Measurements from ENCODE around the gene TTC7B. TPM values are rescaled to one million over a fixed set of nuclear protein-coding genes. Genes with fewer than 3 reads are reported as not detected.

The TTC7B gene
- total RNA-seq, 1 experiment from 2014 or later, result 40.9 TPM

DNA sequence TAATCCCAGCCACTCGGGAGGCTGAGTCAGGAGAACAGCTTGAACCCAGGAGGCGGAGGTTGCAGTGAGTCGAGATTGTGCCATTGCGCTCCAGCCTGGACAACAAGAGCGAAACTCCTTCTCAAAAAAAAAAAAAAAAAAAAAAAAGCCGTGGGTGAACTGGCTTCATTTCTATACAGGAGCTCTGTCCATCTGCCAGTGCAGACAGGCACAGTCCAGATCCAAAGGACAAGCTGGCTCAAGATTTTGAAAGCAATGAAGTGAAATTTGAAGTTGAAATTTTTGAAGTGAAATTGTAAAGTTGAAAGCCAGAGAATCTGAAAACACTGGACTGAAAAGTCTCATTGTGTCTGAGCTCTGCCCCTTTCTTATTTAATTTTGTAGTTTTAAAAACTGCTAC lies 284.7 kb downstream of the TTC7B start:
- no peak for DNase-seq (ENCODE audit: low read depth, low spot score)
- ChIA-PET CTCF (interaction anchor here (0.7 kb wide), 1 partner anchor 13 kb away, joined by 17 read pairs; no protein-coding TSS in a partner anchor), POLR2A (no interaction called here)
- Histone ChIP-seq H3K27ac (ENCODE audit: low read length) (no peak overlapping the region), H3K4me3 (ENCODE audit: low read depth in 2 of 2, low read length in 2 of 2) (no peak overlapping the region), H3K27me3 (ENCODE audit: control insufficient read depth, insufficient read depth, low read length) (no peaks in the 10 kb centered on the region), H3K36me3 (ENCODE audit: control insufficient read depth, insufficient read depth, low read length) (no peaks in the 10 kb centered on the region), H3K4me1 (ENCODE audit: control insufficient read depth, insufficient read depth, low read length) (no peaks in the 10 kb centered on the region), H3K9me3 (ENCODE audit: control insufficient read depth, insufficient read depth, low read depth, low read length) (no peaks in the 10 kb centered on the region)
- no peak for ATAC-seq
- in situ Hi-C loops (cut with HindIII; ENCODE audit: low pct_unique_long_range_greater_than_20kb, low sequenced_read_pairs) (no loop called here), intact Hi-C loops (cut with micrococcal nuclease; ENCODE audit: unreplicated experiment) (no loop called here)
- TF ChIP-seq, protein P1, sequence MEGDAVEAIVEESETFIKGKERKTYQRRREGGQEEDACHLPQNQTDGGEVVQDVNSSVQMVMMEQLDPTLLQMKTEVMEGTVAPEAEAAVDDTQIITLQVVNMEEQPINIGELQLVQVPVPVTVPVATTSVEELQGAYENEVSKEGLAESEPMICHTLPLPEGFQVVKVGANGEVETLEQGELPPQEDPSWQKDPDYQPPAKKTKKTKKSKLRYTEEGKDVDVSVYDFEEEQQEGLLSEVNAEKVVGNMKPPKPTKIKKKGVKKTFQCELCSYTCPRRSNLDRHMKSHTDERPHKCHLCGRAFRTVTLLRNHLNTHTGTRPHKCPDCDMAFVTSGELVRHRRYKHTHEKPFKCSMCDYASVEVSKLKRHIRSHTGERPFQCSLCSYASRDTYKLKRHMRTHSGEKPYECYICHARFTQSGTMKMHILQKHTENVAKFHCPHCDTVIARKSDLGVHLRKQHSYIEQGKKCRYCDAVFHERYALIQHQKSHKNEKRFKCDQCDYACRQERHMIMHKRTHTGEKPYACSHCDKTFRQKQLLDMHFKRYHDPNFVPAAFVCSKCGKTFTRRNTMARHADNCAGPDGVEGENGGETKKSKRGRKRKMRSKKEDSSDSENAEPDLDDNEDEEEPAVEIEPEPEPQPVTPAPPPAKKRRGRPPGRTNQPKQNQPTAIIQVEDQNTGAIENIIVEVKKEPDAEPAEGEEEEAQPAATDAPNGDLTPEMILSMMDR (IDR thresholded peaks at IDR 0.05), result no peak
- TF ChIP-seq POLR2AphosphoS5 (IDR thresholded peaks at IDR 0.05; ENCODE audit: low read depth, low read length) (no peak), TCF7L2 (IDR thresholded peaks at IDR 0.05; ENCODE audit: low read depth, low read length) (no peak), SIN3A (IDR thresholded peaks at IDR 0.05; ENCODE audit: borderline replicate concordance, insufficient read depth, low read depth, low read length) (no peak)
- TF ChIP-seq, protein P2, sequence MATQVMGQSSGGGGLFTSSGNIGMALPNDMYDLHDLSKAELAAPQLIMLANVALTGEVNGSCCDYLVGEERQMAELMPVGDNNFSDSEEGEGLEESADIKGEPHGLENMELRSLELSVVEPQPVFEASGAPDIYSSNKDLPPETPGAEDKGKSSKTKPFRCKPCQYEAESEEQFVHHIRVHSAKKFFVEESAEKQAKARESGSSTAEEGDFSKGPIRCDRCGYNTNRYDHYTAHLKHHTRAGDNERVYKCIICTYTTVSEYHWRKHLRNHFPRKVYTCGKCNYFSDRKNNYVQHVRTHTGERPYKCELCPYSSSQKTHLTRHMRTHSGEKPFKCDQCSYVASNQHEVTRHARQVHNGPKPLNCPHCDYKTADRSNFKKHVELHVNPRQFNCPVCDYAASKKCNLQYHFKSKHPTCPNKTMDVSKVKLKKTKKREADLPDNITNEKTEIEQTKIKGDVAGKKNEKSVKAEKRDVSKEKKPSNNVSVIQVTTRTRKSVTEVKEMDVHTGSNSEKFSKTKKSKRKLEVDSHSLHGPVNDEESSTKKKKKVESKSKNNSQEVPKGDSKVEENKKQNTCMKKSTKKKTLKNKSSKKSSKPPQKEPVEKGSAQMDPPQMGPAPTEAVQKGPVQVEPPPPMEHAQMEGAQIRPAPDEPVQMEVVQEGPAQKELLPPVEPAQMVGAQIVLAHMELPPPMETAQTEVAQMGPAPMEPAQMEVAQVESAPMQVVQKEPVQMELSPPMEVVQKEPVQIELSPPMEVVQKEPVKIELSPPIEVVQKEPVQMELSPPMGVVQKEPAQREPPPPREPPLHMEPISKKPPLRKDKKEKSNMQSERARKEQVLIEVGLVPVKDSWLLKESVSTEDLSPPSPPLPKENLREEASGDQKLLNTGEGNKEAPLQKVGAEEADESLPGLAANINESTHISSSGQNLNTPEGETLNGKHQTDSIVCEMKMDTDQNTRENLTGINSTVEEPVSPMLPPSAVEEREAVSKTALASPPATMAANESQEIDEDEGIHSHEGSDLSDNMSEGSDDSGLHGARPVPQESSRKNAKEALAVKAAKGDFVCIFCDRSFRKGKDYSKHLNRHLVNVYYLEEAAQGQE (IDR thresholded peaks at IDR 0.05; ENCODE audit: insufficient read depth in 1 of 2, low read depth in 2 of 2, low read length in 1 of 2), result no peak
- no TSS peak for BruUV-seq (replicated peaks)

DNA sequence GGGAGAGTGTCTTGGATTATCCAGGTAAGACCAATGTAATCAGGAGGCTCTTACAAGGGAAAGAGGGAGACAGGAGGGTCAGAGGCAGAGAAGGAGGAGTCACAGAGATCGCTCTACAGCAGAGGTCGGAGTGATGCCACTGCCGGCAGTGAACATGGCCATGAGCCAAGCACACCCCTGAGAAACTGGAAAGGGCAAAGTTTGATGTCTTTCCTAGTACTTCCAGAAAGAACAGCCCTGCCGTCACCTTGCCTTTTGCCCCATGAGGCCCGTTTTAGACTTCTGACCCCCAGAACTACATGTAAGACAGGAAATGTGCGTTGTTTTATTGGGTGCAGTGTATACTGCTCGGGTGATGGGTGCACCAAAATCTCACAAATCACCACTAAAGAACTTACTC lies 285.7 kb downstream of the TTC7B start:
- Histone ChIP-seq H3K4me1 (ENCODE audit: control insufficient read depth, insufficient read depth, low read length) (no peaks in the 10 kb centered on the region), H3K27ac (ENCODE audit: low read length) (no peak overlapping the region), H3K36me3 (ENCODE audit: control insufficient read depth, insufficient read depth, low read length) (no peaks in the 10 kb centered on the region), H3K9me3 (ENCODE audit: control insufficient read depth, insufficient read depth, low read depth, low read length) (no peaks in the 10 kb centered on the region), H3K27me3 (ENCODE audit: control insufficient read depth, insufficient read depth, low read length) (no peaks in the 10 kb centered on the region), H3K4me3 (ENCODE audit: low read depth in 2 of 2, low read length in 2 of 2) (no peak overlapping the region)
- BruUV-seq (replicated peaks), result no TSS peak
- in situ Hi-C loops (cut with HindIII; ENCODE audit: low pct_unique_long_range_greater_than_20kb, low sequenced_read_pairs), result no loop called here
- no peak for DNase-seq (ENCODE audit: low read depth, low spot score)
- ATAC-seq, result no peak
- ChIA-PET POLR2A (no interaction called here), CTCF (no interaction called here)
- intact Hi-C loops (cut with micrococcal nuclease; ENCODE audit: unreplicated experiment), result no loop called here
- no peak for TF ChIP-seq SIN3A (IDR thresholded peaks at IDR 0.05; ENCODE audit: borderline replicate concordance, insufficient read depth, low read depth, low read length)
- TF ChIP-seq, protein P1 (IDR thresholded peaks at IDR 0.05), result no peak
- TF ChIP-seq, protein P2 (IDR thresholded peaks at IDR 0.05; ENCODE audit: insufficient read depth in 1 of 2, low read depth in 2 of 2, low read length in 1 of 2), result no peak
- TF ChIP-seq TCF7L2 (IDR thresholded peaks at IDR 0.05; ENCODE audit: low read depth, low read length), result no peak
- no peak for TF ChIP-seq POLR2AphosphoS5 (IDR thresholded peaks at IDR 0.05; ENCODE audit: low read depth, low read length)
